OCI-LY3 (cell line): Measurements from ENCODE around the gene KRT84.

ENCODE experiments used
- EZH2phosphoT487 ChIP-seq: fragments of 200-600 bp; shearing (Covaris generic); IDR thresholded peaks from 2 replicates; pipeline ENCODE4 v1.6.1; 2018; ENCODE audit warnings: antibody characterized with exemption, mixed run types, low read depth
- TF ChIP-seq, protein P1 (sequence below): fragments of 200-600, 300-600 bp; sonication (generic); IDR thresholded peaks from 2 replicates; pipeline ENCODE4 v1.5.1; 2014; ENCODE audit warnings: antibody characterized with exemption, low read length, low read depth

GRCh38 chr12:52336641-52337040 lies 48.8 kb downstream of the KRT84 start:
- TF ChIP-seq, protein P1, sequence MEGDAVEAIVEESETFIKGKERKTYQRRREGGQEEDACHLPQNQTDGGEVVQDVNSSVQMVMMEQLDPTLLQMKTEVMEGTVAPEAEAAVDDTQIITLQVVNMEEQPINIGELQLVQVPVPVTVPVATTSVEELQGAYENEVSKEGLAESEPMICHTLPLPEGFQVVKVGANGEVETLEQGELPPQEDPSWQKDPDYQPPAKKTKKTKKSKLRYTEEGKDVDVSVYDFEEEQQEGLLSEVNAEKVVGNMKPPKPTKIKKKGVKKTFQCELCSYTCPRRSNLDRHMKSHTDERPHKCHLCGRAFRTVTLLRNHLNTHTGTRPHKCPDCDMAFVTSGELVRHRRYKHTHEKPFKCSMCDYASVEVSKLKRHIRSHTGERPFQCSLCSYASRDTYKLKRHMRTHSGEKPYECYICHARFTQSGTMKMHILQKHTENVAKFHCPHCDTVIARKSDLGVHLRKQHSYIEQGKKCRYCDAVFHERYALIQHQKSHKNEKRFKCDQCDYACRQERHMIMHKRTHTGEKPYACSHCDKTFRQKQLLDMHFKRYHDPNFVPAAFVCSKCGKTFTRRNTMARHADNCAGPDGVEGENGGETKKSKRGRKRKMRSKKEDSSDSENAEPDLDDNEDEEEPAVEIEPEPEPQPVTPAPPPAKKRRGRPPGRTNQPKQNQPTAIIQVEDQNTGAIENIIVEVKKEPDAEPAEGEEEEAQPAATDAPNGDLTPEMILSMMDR, result no peak
- TF ChIP-seq EZH2phosphoT487, result no peak
